GM18502 (cell line): Measurements from ENCODE around the gene GSS.

Source experiments
- ATAC-seq: cut with Tn5 transposase; IDR thresholded peaks from one replicate; pipeline ENCODE4 v1.9.1; 2021; ENCODE audit warnings: mild to moderate bottlenecking; ENCODE audit not compliant: unreplicated experiment, poor library complexity

Gene GSS

DNA sequence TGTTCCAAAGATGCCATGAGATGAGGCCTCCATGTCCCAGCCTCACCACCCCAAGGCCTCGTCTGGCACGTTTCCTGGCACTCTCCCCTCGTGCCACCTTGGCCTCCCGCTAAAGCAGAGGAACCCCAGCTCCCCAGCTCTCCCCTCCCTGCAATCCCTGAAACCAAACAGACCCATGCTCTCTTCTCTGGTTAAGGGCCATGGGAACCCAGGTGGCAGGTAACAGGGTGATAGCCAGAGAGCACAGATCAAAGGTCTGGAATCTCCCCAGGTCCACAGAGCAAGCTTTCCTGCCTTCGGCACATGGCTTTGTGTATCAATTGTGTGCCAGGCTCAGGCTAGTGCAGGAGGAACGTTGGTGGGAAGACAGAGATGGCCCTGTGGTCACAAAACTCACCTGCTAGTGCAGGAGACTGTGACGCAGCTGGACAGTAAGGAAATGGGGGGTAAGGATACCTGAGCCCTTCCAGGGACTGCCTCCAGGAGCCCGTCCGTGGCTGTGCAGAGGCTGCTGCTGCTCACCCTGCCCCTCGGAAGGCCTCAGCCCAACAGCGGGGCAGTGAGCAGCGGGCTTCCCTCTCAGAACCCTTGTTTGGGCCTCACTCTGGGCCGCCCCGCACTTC, 39.0 kb upstream of the GSS start:
- no peak for ATAC-seq

DNA sequence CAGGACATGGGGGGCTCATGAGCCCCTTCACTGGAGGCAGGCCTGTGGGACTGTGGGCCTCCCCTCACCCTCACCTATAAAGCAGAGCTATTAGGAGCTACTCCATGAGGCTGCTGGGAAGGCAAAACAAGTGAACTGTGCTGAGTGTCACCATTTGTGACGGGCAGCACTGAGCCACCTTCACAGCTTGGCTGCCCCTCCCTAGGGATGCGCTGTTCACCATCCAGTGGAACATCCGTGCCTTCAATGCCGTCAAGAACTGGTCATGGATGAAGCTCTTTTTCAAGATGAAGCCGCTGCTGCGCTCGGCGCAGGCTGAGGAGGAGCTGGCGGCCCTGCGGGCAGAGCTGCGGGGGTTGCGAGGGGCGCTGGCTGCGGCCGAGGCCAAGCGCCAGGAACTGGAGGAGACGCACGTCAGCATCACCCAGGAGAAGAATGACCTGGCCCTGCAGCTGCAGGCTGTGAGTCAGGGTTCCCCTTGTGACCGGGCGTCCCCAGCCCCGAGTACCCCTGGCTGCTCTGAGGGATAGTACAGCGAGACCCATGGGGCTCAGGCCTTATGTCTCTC, 38.4 kb upstream of the GSS start:
- ATAC-seq = no peak

DNA sequence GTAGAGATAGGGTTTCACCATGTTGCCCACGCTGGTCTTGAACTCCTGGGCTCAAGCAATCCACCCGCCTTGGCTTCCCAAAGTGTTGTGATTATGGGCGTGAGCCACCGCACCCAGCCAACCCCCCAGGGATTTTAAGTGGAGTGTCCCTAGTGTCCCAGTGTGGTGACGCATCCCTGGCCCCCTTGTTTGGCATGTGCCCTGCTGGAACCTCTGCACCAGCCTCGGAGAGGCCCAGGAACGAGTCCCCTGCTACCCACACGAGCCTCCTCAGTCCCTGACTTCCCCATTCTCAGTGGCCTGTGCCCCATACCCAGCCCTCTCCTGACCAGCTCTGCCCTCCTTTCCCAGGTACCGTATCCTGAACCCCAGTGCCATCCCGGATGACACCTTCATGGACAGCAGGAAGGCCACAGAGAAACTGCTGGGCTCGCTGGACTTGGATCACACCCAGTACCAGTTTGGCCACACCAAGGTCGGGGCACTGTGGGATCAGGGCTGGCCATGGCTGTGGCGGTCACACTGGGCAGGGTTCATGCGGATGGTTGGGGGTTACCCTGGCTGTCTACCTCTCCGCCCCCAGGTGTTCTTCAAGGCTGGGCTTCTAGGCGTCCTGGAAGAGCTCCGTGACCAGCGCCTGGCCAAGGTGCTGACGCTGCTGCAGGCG, 37.3 kb upstream of the GSS start:
- no peak for ATAC-seq

DNA sequence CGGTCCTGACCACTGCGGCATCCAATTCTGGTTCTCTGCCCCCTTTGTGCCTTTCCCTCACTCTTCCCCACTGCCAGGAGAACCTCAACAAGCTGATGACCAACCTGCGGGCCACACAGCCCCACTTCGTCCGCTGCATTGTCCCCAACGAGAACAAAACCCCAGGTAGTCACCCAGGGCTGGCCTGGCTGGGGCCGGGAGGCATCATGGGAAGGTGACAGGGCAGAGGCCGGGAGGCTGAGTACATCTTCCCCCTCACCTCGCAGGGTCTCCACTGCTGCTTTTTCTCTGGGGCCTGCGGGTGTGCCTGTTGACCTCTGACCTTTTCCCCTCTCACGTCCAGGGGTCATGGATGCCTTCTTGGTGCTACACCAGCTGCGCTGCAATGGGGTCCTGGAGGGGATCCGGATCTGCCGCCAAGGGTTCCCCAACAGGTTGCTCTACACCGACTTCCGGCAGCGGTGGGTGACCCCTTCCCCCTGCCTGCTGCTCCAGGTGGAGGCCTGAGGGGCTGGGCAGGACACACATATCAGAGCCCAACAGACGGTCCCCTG, 35.1 kb upstream of the GSS start:
- ATAC-seq = no peak

DNA sequence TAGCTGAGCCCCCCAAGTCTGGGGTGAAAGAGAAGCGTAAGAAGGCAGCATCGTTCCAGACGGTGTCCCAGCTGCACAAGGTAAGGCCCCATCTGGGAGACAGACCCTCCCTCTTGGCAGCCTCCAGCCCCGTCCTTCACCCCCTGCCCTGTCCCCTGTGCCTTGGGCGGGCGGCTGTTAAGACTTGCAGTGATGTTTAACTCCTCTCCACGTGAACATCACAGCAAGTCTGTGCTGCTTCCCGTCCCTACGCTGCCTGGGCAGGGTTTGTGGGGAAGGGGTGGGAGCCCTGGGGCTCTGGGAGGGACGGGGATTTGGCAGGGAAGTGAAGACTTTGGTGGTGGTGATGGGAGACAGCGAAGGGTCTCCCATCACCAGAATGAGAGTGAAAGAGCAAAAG, 34.6 kb upstream of the GSS start:
- no peak for ATAC-seq

DNA sequence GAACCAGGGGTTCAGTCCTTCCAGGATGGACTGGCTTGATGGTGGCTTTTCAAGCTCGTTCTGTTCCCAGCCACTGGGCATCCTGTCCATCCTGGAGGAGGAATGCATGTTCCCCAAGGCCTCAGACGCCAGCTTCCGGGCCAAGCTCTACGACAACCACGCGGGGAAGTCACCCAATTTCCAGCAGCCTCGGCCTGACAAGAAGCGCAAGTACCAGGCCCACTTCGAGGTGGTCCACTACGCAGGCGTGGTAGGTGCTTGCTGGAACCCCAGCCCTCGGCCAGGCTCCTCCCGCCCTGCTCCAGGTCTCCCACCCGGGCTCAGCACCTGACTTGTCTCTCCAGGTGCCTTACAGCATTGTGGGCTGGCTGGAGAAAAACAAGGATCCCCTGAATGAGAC, 34.1 kb upstream of the GSS start:
- ATAC-seq = no peak

DNA sequence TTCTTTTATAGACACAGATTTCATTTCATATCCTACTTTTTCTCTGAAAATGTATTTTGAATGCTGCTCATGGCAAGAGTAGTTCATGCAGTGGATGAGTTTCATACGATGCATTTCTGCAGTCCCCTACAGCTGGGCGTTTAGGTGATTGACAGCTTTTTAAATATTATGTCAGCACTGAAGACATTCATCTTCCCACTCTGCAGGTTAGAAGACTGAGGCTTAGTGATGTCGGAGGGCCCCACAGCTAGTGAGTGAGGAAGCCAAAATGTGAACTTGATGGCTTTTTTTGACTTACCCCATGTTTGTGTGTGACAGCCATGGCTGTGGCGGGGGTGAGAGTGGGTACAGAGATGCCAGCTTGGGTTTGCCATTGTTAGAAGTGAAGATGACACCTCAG, 33.5 kb upstream of the GSS start:
- no peak for ATAC-seq

DNA sequence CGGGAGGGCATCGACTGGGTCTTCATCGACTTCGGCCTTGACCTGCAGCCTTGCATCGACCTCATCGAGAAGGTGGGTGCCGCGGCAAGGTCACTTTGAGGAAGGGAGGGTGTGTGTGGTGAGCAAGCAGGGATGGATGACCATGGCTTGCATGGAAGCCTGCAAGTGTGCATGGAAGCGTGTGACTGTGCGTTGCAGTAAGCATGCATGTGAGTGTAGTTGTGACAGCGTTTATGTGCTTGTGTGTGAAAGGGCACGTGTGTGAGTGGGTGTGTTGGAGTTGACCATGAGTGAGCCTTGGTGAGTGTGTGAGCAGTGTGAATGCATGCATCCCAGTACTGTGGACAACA, 32.6 kb upstream of the GSS start:
- no peak for ATAC-seq

DNA sequence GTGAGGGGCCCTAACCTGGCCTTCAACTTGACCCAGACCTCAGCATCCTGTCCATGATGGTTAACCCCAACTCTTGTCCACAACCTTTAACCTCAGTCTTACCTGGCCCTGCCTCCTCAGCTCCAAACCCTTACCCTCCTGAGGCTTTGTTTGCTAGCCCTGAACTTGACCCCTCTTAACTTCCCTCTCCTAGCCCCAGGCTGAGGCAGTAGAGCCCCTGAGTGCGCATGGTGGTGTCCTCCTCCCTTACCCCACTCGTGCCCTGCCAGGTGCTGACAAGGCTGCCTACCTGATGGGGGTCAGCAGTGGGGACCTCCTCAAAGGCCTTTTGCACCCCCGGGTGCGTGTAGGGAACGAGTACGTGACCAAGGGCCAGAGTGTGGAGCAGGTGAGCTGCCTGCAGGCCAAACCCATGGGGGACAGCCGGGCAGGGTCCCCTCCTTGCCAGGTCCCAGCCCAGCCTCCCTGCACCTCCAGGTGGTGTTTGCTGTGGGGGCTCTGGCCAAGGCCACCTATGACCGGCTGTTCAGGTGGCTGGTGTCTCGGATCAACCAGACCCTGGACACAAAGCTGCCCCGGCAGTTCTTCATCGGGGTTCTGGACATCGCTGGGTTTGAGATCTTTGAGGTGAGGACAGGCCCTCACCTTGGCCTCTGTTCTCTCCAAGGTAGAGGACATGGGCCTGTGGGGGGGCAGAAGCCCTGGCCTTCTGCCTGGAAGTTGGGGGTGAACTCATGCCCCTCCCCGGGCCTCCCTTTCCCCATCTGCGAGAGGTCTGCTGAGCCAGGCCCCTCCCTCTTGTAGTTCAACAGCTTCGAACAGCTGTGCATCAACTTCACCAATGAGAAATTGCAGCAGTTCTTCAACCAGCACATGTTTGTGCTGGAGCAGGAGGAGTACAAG, 31.9 kb upstream of the GSS start:
- ATAC-seq = no peak

DNA sequence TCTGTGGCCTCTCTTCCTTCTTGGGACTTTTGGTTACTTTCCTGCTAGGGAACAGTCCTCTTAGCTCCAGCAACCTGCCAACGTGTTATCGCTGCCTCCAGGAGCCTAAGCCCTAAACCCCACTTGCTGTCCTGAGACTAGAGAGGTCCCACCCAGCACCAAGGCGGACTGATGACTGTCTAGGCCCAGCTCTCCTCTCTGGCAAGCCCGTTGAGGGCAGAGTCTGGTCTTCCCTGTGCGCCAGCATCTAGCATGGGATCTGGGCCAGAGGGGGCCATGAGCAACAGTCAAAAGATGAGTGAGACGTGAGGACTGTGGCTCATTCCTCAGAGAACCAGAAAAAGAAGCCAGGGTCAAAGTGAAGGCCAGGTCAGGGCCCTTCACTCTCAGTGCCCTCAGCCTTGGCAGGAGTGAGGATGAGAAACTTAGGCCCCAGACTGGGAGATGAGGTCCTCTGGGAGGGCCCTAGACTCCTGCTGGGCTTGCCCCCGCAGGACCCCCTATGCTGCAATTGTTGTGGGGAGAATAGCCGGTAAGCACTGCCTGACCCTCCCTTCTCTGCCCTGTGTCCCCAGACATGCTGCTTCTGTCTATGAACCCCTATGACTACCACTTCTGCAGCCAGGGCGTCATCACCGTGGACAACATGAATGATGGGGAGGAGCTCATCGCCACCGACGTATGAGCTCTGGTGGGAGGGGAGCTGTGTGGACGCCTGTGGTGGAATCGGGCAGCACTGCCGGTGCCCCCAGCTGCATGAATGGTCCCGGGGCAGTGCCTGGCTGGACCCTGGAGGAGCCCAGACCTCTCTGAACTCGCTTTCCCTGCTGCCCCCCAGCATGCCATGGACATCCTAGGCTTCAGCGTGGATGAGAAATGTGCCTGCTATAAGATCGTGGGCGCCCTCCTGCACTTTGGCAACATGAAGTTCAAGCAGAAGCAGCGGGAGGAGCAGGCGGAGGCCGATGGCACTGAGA, 31.0 kb upstream of the GSS start:
- ATAC-seq = no peak

DNA sequence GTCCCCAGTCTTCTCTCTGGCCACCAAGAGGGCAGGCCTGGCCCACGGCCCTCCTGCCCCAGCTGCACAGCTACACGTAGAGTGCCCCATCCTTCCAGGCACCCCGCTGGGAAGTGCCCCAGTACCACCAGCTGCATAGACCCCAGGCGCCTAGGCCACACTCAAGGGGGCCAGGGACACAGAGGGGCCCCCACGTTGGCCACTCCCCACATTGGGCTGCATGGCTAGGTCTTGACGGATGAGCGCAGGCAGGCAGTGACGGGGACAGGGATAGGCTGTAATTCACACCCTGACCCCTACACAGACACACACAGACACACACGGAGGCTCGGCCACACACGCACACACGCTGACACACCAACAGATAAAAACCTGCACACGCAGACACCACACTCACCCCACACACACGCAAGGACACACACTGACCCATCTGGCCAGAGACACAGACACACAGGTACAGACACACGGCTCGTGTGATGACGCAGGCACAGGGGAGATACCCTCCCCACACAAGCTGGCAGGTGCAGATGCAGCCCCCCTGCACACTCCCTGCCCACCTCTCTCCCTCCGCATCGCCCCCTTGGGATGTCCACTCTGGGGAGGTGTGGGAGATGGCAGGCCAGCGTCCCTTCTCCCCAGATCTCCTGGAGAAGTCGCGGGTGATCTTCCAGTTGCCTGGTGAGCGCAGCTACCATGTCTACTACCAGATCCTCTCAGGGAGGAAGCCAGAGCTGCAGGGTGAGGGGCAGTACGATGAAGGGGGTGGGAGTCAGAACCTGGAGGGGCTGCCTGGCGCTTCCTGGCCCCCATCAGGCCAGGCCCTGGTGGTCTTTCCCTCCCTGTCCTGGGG, 30.1 kb upstream of the GSS start:
- no peak for ATAC-seq

DNA sequence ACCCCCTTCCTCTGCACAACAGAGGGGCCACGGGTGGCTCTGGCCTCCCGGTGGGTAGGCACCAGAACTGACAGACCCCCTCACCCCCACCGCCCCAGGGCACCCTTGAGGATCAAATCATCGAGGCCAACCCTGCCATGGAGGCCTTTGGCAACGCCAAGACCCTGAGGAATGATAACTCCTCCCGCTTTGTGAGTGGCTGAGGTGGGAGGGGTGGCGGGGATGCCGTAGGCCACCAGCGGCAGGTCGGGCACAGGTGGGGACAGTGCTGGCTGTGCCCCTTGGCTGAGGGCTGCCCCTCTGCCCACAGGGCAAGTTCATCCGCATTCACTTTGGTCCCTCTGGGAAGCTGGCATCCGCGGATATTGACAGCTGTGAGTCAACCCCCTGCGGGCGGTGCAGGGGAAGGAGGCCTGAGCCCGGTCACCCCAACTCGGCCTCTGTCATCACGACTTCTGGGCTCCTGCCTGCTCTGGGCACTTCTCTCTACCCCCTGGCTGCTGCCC, 29.2 kb upstream of the GSS start:
- ATAC-seq = no peak

DNA sequence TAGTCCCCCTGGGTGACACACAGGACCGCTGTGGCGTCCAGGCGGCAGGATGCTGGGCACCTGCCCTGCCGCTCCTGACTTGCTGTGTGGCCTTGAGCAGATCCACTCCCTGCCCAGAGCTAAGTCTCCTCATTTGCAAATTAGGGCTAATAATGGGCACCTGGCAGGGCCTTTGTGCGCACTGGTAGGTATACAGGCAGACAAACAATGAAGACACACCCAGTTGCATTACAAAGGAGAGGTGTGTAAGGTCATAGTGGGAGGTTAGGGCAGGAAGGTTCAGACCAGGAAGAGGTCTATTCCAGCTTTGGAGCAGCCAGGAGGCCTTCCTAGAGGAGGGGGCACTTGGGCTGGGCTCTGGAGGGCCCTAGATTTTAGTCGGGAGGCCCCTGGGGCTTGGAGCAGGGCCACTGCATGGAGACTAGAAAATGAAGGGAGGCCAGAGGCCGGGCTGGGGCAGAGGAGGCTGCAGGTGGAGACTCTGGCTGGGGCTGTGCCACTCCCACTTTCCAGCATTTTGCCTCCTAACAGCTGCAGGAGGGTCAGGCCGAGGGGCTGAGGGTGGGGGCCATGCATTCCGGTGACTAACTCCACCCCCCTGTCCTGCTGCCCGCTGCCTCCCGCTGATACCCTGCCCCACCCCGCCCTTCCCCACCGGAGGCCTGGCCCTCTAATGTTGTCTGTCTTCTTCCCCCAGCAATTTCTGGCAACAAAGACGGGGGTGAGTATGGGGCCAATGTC, 28.6 kb upstream of the GSS start:
- ATAC-seq = no peak

DNA sequence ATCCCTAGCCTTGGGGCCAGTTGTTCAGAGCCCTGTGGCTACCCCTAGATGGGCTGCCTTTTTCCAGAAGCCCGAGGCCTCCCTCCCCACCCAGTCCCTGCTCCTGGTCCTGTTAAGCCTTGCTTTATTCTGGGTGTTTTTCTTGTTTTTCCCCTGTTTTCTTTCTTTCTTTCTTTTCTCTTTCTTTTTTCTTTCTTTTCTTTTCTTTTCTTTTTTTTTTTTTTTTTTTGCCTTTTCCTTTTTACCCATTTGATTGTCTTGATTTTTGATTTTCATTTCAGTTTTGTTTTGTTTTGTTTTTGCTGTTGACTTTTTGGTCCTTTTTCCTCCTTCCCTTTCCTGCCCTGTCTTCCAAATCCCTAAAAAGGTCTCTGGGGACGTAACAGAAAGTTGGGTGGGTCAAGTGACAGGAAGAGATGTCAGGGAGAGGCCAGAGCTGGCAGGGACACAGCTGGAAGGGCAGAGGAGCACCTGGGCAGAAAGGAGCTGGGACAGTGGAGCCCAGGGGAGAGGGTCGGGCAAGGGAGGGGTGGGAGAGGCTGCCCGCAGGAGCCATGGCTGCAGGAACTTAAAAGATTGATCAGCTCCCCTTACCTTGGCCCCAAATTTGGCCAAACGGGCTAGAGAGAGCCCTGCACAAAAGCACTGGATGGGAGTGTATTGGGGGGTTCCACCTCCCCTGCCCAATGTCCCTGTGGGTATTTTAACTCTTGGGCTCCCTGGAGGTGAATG, 27.6 kb upstream of the GSS start:
- ATAC-seq = no peak

DNA sequence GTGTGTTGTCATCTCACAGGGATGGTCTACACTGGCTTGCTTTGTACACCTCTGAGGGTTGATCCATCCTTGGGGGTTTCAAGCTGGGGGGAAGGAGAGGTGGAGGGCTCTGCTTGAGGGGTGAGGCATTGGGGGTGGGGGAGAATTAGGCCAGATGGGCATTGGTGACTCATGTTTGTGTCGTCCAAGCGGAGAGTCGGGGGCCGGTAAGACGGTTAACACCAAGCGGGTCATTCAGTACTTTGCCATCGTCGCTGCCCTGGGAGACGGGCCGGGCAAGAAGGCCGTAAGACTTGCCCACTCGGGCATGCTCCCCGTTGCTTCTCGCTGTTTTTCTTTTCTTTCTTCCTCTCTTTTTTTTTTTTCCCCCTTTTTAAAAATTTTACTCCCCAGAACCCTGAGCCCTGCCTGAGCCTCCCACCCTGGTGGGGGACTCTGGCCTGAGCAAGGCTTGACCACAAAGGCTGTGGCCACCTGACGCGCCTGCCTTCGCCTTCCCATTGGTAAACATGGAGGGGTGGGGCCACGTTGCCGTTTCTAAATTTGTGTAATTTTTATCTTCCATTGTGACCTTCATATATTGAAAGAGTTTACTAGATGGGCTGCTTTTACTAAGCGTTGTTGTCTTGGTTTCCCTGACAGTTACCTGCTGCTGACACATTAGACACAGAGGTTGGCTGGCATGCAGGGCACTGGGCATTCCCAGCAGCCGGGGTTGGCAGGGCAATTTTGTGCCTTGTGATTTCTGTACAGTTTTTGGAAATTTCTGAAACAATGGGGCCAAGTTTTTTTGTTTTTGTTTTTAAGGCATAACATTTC, 26.9 kb upstream of the GSS start:
- ATAC-seq = no peak

DNA sequence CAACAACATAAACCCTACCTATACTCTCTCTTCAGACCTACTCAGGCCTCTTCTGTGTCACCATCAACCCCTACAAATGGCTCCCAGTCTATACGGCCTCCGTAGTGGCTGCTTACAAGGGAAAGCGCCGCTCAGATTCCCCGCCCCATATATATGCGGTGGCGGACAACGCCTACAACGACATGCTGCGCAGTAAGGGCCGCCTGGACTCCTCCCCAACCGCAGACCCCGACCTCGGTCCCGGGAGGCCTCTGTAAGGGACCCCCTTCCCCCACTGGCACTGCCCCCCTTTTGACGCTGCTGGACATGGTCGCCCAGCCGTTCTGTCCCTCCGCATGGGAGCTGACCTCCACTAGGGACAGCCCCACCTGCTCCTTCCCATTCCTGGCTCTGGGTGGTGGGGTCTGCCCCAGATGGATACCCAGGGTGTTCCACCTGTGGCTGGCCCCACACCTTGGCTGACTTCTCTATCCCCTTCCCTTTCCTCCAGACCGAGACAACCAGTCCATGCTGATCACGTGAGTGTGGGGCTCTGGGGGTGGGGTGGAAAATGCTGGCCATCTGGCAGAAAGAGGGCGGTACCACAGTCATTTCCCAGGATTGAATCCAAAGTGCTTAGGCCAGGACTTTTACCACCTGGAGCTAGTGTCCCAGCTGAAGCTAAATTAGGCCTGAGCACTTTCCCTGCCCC, 25.1 kb upstream of the GSS start:
- ATAC-seq = no peak
